RKO (cell line): Measurements from ENCODE around the gene SERPINF2.
"Not testable (repeated sequence)": the region's sequence is repeated elsewhere in the genome, so short reads cannot be mapped to it uniquely, and the experiment has no call there.

Experiments
- DNase-seq: peaks from one replicate; pipeline ENCODE4 v3.0.0-alpha.2; 2016; ENCODE audit warnings: low spot score

Gene SERPINF2

GRCh38 chr17:1789936-1790335 is 47.3 kb downstream of the SERPINF2 start:
- DNase-seq: no peak

DNA sequence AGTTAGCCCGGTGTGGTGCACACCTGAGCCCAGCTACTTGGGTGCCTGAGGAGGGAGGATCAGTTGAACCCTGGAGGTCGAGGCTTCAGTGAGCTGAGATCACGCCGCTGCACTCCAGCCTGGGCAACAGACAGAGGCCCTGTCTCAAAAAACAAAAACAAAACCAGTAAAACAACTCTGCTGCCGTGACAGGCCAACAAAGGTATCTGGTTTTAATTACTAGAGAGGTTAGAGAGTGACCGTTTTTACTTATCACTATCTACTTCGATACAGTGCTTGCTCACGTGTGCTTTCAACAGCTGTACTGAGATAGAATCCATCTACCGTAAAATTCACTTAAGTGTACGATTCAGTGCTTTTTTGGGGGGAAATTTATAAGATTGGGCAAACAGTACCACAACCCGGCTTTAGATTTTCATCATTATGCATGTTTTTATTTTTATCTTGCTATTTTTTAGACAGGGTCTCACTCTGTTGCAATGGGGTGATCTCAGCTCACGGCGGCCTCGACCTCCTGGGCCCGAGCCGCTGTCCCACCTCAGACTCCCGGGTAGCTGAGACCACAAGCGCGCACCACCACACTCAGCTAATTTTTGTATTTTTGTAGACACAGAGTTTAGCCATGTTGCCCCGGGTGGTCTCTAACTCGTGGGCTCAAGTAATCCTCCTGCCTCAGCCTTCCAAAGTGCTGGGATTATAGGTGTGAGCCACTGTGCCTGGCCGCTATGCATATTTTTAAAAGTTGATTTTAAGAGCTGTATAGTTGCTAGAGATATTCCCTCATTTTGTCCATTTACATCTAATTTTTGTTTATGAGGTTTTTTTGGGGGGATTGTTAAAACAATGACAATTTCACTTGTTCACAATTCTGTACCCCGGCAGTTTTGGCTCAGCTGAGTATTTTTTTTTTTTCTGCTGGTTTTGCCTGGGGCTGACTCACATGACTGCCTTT is 50.1 kb downstream of the SERPINF2 start:
- DNase-seq: no peak

DNA sequence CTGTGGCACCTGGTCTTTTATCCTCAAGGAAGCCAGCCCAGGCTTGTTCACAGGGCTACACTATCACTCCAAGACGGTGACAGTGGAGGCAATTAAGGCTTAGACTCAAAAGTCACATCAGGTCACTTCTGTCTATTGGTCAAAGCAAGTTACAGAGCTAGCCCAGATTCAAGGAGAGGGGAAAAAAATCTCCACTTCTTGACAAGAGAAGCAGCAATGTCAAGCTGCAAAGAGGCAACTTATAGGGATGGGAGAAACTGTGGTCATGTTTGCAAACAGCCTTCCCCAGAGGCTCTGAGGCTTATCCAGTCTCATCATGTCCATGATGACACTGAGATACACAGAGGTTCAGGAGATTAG is 50.8 kb downstream of the SERPINF2 start:
- DNase-seq: no peak

- DNase-seq: no peak
Observed at GRCh38 chr17:1796800-1797199, 54.1 kb downstream of the SERPINF2 start.

DNA sequence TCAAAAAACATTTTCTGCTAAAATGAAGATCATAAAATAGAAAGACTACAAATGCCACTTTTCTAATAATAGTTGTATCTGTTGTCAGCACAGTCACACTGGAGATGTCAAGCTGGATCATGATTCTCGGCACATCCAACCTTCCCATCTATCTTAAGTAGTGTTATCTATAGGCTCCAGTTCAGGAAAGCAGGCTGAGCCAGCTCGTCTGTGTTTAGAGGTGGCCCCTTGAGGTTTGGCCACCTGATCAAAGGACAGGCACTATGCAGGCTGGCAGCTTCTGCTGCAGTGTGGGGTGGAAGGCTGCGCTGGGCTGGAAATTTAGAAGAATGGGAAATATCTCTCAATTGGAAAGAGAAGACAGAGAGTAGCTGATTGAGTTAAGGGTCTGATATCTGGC is 54.7 kb downstream of the SERPINF2 start:
- no peak for DNase-seq

GRCh38 chr17:1797846-1798245 is 55.2 kb downstream of the SERPINF2 start:
- DNase-seq: not testable (repeated sequence)

- DNase-seq: no peak
Observed at GRCh38 chr17:1800240-1800639, 57.6 kb downstream of the SERPINF2 start.

DNA sequence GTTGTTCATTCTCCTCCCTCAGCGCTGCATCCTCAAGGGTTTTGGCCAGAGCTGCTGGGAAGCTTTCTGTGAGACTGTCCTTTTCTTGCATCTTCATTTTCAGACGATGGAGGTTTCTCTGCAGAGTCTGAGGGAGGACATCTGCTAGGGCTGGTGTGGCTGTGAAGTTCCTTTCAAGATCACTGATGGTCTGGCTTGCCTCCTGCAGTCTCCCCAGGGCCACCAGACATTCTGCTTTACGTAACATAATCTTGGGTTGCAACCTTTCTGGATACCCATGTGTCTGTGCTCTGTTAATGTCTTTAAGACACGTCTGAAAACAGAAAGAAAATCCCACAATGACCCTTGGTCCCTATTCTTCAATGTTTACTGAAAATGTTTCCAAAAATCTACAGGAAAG is 58.0 kb downstream of the SERPINF2 start:
- no peak for DNase-seq

DNA sequence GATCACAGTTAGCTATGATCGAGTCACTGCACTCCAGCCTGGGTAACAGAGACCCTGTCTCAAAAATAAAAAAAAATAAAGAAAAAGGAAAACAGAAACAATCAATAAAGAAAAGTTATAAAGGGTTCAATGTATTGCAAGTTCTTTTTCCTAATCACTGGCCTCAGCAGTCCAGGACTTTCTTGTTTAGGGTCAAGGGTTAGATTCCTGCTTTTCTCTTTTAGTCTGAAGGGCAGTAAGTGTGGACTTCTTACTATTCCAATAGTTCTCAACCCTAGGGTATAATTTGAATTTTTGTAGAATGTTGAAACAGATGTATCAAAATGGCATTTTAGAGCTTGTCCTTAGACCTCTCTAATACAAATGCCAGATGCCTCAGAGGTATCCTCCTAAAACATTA is 59.8 kb downstream of the SERPINF2 start:
- DNase-seq: no peak

DNA sequence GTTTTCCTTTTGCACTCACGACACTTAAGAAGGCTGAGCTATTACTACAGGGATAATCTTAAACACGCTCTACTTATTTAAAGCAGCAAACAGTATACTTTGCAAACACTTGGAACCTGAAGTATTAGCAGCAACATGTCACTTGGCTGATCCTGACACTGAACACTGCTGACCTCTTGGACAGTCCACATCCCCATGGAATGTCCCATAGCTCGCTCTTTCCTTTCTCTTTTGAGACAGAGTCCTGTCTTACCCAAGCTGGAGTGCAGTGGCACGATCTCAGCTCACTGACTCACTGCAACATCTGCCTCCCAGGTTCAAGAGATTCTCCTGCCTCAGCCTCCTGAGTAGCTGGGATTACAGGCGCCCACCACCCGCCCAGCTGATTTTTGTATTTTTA is 60.6 kb downstream of the SERPINF2 start:
- DNase-seq: no peak
